ENCODE data around the gene JUND.

The JUND gene

GRCh38 chr19:18264971-18265540 is 16.4 kb downstream of the JUND start:
- no peak for TF ChIP-seq GABPA (IDR thresholded peaks at IDR 0.05; ENCODE audit: low read depth)
- TF ChIP-seq, protein P1, sequence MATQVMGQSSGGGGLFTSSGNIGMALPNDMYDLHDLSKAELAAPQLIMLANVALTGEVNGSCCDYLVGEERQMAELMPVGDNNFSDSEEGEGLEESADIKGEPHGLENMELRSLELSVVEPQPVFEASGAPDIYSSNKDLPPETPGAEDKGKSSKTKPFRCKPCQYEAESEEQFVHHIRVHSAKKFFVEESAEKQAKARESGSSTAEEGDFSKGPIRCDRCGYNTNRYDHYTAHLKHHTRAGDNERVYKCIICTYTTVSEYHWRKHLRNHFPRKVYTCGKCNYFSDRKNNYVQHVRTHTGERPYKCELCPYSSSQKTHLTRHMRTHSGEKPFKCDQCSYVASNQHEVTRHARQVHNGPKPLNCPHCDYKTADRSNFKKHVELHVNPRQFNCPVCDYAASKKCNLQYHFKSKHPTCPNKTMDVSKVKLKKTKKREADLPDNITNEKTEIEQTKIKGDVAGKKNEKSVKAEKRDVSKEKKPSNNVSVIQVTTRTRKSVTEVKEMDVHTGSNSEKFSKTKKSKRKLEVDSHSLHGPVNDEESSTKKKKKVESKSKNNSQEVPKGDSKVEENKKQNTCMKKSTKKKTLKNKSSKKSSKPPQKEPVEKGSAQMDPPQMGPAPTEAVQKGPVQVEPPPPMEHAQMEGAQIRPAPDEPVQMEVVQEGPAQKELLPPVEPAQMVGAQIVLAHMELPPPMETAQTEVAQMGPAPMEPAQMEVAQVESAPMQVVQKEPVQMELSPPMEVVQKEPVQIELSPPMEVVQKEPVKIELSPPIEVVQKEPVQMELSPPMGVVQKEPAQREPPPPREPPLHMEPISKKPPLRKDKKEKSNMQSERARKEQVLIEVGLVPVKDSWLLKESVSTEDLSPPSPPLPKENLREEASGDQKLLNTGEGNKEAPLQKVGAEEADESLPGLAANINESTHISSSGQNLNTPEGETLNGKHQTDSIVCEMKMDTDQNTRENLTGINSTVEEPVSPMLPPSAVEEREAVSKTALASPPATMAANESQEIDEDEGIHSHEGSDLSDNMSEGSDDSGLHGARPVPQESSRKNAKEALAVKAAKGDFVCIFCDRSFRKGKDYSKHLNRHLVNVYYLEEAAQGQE (IDR thresholded peaks at IDR 0.05; ENCODE audit: insufficient replicate concordance, low read depth) = no peak
- TF ChIP-seq, protein P2, sequence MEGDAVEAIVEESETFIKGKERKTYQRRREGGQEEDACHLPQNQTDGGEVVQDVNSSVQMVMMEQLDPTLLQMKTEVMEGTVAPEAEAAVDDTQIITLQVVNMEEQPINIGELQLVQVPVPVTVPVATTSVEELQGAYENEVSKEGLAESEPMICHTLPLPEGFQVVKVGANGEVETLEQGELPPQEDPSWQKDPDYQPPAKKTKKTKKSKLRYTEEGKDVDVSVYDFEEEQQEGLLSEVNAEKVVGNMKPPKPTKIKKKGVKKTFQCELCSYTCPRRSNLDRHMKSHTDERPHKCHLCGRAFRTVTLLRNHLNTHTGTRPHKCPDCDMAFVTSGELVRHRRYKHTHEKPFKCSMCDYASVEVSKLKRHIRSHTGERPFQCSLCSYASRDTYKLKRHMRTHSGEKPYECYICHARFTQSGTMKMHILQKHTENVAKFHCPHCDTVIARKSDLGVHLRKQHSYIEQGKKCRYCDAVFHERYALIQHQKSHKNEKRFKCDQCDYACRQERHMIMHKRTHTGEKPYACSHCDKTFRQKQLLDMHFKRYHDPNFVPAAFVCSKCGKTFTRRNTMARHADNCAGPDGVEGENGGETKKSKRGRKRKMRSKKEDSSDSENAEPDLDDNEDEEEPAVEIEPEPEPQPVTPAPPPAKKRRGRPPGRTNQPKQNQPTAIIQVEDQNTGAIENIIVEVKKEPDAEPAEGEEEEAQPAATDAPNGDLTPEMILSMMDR (IDR thresholded peaks at IDR 0.05; ENCODE audit: insufficient read depth, low read length) = no peak
- no peak for TF ChIP-seq SPI1 (IDR thresholded peaks at IDR 0.05; ENCODE audit: borderline replicate concordance, low read depth)
- no peak for TF ChIP-seq POLR2AphosphoS5 (IDR thresholded peaks at IDR 0.05; ENCODE audit: low read depth)
- Histone ChIP-seq H3K4me3 (replicated peaks; ENCODE audit: insufficient read depth, low read length) (no peak overlapping the region), H3K27me3 (ENCODE audit: insufficient read depth, poor library complexity, severe bottlenecking) (no peaks in the 10 kb centered on the region), H3K27ac (replicated peaks) (no peak overlapping the region)
- DNase-seq (ENCODE audit: low read depth in 1 of 2, low spot score in 1 of 2) = no peak

DNA sequence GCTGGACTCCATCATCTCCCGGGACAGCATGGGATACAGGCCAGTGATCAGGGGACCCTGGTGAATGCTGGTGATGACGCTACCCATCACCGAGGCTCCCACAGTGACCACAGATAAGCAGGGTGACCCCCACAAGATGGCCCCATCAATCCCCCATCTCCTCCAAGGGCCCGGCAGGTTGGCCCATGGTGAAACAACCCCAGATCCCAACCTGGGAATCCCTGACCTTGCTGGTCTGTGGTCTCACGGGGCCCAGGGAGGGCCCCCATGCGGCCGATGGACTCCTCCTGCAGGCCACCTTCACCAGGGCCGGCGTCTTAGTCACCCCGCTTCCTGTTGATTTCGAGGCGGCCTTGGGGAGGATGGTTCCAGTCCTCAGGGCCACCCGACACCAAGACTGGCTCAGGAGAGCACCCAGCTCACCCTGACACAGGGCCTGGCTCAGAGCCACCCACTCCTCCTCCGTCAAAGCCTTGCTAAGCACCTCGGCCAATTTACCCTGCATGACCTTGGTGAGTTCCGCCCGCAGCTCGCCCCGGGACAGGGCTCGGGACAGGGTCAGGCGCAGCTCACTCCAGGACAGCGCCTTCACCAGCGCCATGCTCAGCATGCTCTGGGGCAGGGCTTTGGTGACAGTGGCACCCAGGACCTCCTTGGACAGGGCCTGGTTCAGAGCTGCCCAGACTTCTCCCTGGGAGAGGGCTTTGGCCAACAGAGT is 17.1 kb downstream of the JUND start:
- no peaks in the 10 kb centered on the region for H3K27me3 ChIP-seq (ENCODE audit: insufficient read depth, poor library complexity, severe bottlenecking)
- no peak for DNase-seq (ENCODE audit: low read depth in 1 of 2, low spot score in 1 of 2)
- no peak overlapping the region for H3K4me3 ChIP-seq (replicated peaks; ENCODE audit: insufficient read depth, low read length)
- no peak overlapping the region for H3K27ac ChIP-seq (replicated peaks)
- no peak for TF ChIP-seq POLR2AphosphoS5 (IDR thresholded peaks at IDR 0.05; ENCODE audit: low read depth)
- TF ChIP-seq GABPA (IDR thresholded peaks at IDR 0.05; ENCODE audit: low read depth) = no peak
- TF ChIP-seq, protein P1 (IDR thresholded peaks at IDR 0.05; ENCODE audit: insufficient replicate concordance, low read depth) = no peak
- TF ChIP-seq, protein P2 (IDR thresholded peaks at IDR 0.05; ENCODE audit: insufficient read depth, low read length) = no peak
- TF ChIP-seq SPI1 (IDR thresholded peaks at IDR 0.05; ENCODE audit: borderline replicate concordance, low read depth) = no peak

DNA sequence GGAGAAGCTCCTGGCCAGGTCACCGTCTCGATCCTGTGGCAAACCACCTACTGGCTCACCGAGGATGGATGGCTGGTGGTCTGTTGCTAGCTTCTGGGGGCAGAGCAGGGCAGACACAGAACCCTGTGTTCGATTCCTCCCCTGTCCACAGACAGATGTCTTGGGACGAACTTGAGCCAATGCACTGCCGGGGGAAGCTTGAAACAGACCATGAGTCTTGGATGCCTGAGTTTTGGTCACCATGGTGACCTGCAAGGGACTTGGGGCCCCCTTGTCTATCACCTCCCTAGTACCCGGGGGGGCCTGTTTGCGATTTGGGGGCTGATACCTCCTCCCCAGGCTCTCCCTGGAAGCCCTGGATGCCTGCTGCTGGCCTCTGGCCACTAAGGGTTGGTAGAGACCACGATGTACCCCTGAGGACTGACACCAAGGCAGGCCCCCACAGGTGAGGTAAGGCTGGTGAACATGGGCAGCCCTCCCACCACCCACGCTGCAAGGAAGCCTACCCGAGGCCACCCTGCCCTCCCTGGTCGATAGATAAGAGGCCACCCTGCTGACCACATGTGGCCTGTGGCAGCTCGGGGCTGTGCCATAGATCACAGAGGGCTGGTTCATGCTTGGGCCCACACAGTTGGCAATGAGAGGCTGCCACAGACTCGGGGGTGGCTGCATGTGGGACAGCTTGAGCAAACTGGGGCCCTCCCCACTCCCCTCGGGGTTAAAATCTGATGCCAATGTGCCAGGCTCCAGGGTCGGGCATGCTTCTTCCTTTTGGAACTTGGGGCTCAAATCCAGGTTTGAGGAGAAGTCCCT is 17.9 kb downstream of the JUND start:
- Histone ChIP-seq H3K27ac (replicated peaks) (no peak overlapping the region), H3K4me3 (replicated peaks; ENCODE audit: insufficient read depth, low read length) (no peak overlapping the region), H3K27me3 (ENCODE audit: insufficient read depth, poor library complexity, severe bottlenecking) (no peaks in the 10 kb centered on the region)
- DNase-seq (ENCODE audit: low read depth in 1 of 2, low spot score in 1 of 2) = no peak
- TF ChIP-seq, protein P2 (IDR thresholded peaks at IDR 0.05; ENCODE audit: insufficient read depth, low read length) = no peak
- TF ChIP-seq POLR2AphosphoS5 (IDR thresholded peaks at IDR 0.05; ENCODE audit: low read depth) (no peak), GABPA (IDR thresholded peaks at IDR 0.05; ENCODE audit: low read depth) (no peak), SPI1 (IDR thresholded peaks at IDR 0.05; ENCODE audit: borderline replicate concordance, low read depth) (no peak)
- TF ChIP-seq, protein P1 (IDR thresholded peaks at IDR 0.05; ENCODE audit: insufficient replicate concordance, low read depth) = no peak

All from HL-60 (cell line).